ENCODE data around the gene MPZL3.

DNA sequence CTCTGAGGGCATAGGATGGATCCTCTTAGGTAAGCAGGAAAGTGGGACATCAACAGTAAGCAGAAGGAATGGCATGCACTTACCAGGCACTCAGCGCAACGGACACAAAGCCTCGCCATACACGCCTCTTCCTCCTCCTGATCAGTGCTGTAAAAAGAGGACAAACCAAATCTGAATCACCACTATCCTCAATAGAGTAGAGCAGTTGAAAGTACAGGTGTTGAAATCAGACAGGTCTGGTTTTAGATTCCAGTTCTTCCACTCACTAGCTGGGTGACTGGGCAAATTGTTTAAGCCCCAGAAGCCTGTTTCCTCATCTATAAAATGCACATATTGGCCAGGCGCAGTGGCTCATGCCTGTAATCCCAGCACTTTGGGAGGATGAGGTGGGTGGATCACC lies 18.8 kb downstream of the MPZL3 start:
- TF ChIP-seq, protein P1, sequence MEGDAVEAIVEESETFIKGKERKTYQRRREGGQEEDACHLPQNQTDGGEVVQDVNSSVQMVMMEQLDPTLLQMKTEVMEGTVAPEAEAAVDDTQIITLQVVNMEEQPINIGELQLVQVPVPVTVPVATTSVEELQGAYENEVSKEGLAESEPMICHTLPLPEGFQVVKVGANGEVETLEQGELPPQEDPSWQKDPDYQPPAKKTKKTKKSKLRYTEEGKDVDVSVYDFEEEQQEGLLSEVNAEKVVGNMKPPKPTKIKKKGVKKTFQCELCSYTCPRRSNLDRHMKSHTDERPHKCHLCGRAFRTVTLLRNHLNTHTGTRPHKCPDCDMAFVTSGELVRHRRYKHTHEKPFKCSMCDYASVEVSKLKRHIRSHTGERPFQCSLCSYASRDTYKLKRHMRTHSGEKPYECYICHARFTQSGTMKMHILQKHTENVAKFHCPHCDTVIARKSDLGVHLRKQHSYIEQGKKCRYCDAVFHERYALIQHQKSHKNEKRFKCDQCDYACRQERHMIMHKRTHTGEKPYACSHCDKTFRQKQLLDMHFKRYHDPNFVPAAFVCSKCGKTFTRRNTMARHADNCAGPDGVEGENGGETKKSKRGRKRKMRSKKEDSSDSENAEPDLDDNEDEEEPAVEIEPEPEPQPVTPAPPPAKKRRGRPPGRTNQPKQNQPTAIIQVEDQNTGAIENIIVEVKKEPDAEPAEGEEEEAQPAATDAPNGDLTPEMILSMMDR (conservative IDR thresholded peaks at IDR 0.05 in 1 of 2, IDR thresholded peaks at IDR 0.05 in 1 of 2; ENCODE audit: extremely low read depth in 1 of 2, insufficient read depth in 1 of 2, low read depth in 1 of 2, low read length in 2 of 2): no peak
- TF ChIP-seq EZH2 (IDR thresholded peaks at IDR 0.05; ENCODE audit: borderline replicate concordance, low read length): no peak
